Measurements from ENCODE around the gene CDCA8. TPM values are rescaled to one million over a fixed set of nuclear protein-coding genes. Genes with fewer than 3 reads are reported as not detected.

Gene CDCA8
- total and polyA plus RNA-seq, 9 donors: 0.11 to 1.9 (median 0.60) TPM

DNA sequence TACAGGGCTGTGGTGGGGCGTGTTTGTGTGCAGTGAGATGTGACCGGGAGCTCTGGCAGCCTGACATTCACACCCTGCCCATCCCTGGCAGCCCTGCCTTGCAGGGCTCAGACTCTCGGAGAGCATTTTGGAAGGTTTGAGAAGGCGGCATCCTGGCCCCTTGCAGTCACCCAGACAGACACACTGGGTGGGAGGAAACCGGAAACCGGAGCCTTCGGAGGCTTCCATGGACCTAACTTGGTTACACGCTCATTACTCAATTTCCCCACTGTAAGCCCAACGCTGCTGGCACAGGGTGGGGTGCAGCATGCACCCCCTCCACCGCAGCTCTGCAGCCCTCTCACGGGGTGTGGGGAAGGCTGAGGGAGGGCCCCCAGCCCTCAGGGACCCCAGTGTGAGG, 35.4 kb upstream of the CDCA8 start:
- no peaks in the 10 kb centered on the region for H3K27me3 ChIP-seq
- no peak overlapping the region for H3K27ac ChIP-seq
- H3K9me3 ChIP-seq: no peaks in the 10 kb centered on the region
- intact Hi-C loops (cut with DNase I): no loop called here
- H3K4me1 ChIP-seq (ENCODE audit: insufficient read depth): no peaks in the 10 kb centered on the region
- no peak for TF ChIP-seq CTCF (IDR thresholded peaks at IDR 0.05)
- no peak for TF ChIP-seq EP300 (IDR thresholded peaks at IDR 0.05)
- TF ChIP-seq POLR2A (IDR thresholded peaks at IDR 0.05): no peak
- DNase-seq: no peak
- 63 to 72% (median 72%) methylated on average over 11 of the region's 11 CpGs for WGBS, 3 donors
- no peaks in the 10 kb centered on the region for H3K36me3 ChIP-seq
- no peak overlapping the region for H3K4me3 ChIP-seq

GRCh38 chr1:37657620-37658412, 34.5 kb upstream of the CDCA8 start:
- intact Hi-C loops (cut with DNase I): no loop called here
- Histone ChIP-seq H3K4me1 (ENCODE audit: insufficient read depth) (no peaks in the 10 kb centered on the region), H3K4me3 (no peak overlapping the region), H3K27me3 (no peaks in the 10 kb centered on the region), H3K9me3 (no peaks in the 10 kb centered on the region), H3K27ac (no peak overlapping the region), H3K36me3 (no peaks in the 10 kb centered on the region)
- no peak for DNase-seq
- no peak for TF ChIP-seq POLR2A (IDR thresholded peaks at IDR 0.05)
- TF ChIP-seq CTCF (IDR thresholded peaks at IDR 0.05): no peak
- no peak for TF ChIP-seq EP300 (IDR thresholded peaks at IDR 0.05)
- WGBS, 3 donors: 30 to 43% (median 35%) methylated on average over 14 of the region's 14 CpGs

DNA sequence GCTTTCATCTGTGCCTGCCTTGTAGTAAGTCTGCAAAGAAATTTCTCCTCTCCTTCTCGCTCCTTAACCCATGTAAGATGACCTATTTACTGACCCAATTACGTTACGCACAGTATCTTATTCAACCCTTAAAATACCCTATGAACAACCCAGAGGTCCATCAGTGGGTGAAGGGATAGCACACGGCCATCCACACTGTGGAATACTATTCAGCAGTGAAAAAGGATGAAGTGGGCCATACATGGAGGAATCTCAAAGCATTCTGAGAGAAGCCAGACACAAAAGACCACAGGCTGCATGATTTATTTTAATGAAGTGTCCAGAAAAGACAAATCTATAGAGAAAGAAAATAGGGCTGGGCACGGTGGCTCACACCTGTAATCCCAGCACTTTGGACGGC, 33.8 kb upstream of the CDCA8 start:
- Histone ChIP-seq H3K27me3 (no peaks in the 10 kb centered on the region), H3K4me3 (no peak overlapping the region), H3K36me3 (no peaks in the 10 kb centered on the region), H3K4me1 (ENCODE audit: insufficient read depth) (no peaks in the 10 kb centered on the region), H3K27ac (no peak overlapping the region), H3K9me3 (no peaks in the 10 kb centered on the region)
- intact Hi-C loops (cut with DNase I): no loop called here
- 82 to 89% (median 88%) methylated on average over 6 of the region's 6 CpGs for WGBS, 3 donors
- TF ChIP-seq CTCF (IDR thresholded peaks at IDR 0.05) (no peak), EP300 (IDR thresholded peaks at IDR 0.05) (no peak), POLR2A (IDR thresholded peaks at IDR 0.05) (no peak)
- no peak for DNase-seq

DNA sequence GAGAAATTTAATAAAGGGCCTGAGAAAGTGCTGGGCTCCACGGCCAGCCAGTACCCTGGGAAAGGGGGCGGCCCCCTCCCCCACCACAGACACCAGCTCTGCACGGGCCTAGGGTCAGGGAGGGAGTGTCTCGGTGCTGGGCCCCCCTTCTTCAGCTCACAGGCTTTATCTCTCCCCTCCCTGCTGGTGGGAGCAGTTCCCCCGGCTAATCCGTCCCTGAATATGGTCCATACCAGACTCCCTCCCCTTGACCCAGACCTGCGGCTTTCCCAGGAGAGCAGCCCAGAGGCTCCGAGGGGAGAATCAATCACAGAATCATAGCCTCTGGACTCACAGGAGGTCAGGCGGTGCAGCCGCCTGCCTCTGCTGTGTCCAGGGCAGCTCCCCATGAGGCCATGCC, 31.7 kb upstream of the CDCA8 start:
- no peak overlapping the region for H3K27ac ChIP-seq
- H3K27me3 ChIP-seq: no peaks in the 10 kb centered on the region
- no peak overlapping the region for H3K4me3 ChIP-seq
- no peaks in the 10 kb centered on the region for H3K36me3 ChIP-seq
- TF ChIP-seq CTCF (IDR thresholded peaks at IDR 0.05) (no peak), EP300 (IDR thresholded peaks at IDR 0.05) (no peak), POLR2A (IDR thresholded peaks at IDR 0.05) (no peak)
- intact Hi-C loops (cut with DNase I): no loop called here
- WGBS, 3 donors: 19 to 22% (median 19%) methylated on average over 8 to 10 of the region's 10 CpGs
- no peak for DNase-seq
- no peaks in the 10 kb centered on the region for H3K4me1 ChIP-seq (ENCODE audit: insufficient read depth)
- no peaks in the 10 kb centered on the region for H3K9me3 ChIP-seq
